ENCODE results near the gene ZNF341.

DNA sequence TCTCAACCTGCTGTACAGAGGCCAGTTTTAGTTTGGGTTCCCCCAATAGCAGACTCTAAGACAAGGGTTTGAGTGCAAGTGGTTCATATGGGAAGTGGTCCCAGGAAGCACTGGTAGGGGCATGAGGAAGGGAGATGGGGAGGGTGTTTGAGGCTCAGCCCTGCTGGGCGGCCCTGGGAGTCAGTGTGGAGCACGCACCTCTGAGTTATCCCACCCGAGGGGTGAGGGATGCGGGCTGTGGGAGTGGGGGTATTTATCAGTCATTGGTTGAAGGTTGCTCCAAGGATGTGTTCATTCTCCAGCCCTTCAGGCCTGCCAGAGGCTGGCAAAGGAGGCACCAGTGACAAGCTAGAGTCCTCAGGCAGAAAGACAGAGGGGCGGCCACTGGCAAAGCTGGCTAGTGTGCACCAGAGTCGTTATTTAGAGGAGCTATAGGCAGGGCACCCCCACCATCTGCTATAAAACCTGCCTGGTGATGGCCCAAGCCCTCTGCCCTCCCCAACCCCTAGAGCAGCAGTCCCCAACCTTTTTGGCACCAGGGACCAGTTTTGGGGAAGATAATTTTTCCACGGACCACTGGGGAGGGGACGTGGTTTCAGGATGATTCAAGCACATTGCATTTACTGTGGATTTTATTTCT, 28.2 kb upstream of the ZNF341 start:
- TF ChIP-seq, protein P1, sequence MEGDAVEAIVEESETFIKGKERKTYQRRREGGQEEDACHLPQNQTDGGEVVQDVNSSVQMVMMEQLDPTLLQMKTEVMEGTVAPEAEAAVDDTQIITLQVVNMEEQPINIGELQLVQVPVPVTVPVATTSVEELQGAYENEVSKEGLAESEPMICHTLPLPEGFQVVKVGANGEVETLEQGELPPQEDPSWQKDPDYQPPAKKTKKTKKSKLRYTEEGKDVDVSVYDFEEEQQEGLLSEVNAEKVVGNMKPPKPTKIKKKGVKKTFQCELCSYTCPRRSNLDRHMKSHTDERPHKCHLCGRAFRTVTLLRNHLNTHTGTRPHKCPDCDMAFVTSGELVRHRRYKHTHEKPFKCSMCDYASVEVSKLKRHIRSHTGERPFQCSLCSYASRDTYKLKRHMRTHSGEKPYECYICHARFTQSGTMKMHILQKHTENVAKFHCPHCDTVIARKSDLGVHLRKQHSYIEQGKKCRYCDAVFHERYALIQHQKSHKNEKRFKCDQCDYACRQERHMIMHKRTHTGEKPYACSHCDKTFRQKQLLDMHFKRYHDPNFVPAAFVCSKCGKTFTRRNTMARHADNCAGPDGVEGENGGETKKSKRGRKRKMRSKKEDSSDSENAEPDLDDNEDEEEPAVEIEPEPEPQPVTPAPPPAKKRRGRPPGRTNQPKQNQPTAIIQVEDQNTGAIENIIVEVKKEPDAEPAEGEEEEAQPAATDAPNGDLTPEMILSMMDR (IDR thresholded peaks at IDR 0.05), result no peak
- TF ChIP-seq EZH2 (IDR thresholded peaks at IDR 0.05; ENCODE audit: borderline replicate concordance, insufficient read depth, low read depth, low read length, poor library complexity, severe bottlenecking), result no peak
